Measurements from ENCODE around the gene TOR1A. TPM values are rescaled to one million over a fixed set of nuclear protein-coding genes. Genes with fewer than 3 reads are reported as not detected.
"Not testable (repeated sequence)": the region's sequence is repeated elsewhere in the genome, so short reads cannot be mapped to it uniquely, and the experiment has no call there.

Gene TOR1A
- total RNA-seq, 1 donor from 2014 or later = 35.5 TPM

GRCh38 chr9:129776566-129776937 is 47.4 kb downstream of the TOR1A start:
- ATAC-seq (no peak), DNase-seq (no peak)
- Histone ChIP-seq H3K27ac (peak overlapping the region; percentile 55), H3K36me3 (no peaks in the 10 kb centered on the region), H3K4me1 (peaks cover 18% of the 10 kb centered on the region), H3K27me3 (no peaks in the 10 kb centered on the region), H3K4me3 (no peak overlapping the region), H3K9me3 (no peaks in the 10 kb centered on the region)
- intact Hi-C loops (cut with DNase I) = no loop called here
- no peak for TF ChIP-seq CTCF (IDR thresholded peaks at IDR 0.05)

GRCh38 chr9:129776096-129776495 is 47.8 kb downstream of the TOR1A start:
- H3K36me3 ChIP-seq; DNase-seq; H3K27me3 ChIP-seq; ATAC-seq; H3K9me3 ChIP-seq; intact Hi-C loops (cut with DNase I); H3K4me3 ChIP-seq; H3K27ac ChIP-seq: not testable (repeated sequence)
- peaks cover 18% of the 10 kb centered on the region for H3K4me1 ChIP-seq

DNA sequence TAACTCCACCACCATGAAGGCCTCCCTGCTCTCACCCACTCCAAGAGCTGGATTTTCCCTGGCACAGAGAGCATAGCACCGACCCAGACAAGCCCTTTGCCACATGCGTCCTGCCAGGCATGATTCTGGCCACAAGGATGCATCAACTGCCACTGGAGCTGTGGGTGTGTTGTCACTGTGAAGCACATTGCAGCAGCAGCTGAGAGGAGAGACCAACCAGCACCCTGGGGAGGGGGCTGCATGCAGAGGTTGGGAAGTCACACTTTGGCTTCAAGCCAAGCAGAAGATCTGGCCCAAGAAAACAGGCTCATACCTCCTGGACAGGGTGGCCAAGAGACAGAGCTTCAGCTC is 48.5 kb downstream of the TOR1A start:
- no peak overlapping the region for H3K27ac ChIP-seq
- intact Hi-C loops (cut with DNase I) = no loop called here

DNA sequence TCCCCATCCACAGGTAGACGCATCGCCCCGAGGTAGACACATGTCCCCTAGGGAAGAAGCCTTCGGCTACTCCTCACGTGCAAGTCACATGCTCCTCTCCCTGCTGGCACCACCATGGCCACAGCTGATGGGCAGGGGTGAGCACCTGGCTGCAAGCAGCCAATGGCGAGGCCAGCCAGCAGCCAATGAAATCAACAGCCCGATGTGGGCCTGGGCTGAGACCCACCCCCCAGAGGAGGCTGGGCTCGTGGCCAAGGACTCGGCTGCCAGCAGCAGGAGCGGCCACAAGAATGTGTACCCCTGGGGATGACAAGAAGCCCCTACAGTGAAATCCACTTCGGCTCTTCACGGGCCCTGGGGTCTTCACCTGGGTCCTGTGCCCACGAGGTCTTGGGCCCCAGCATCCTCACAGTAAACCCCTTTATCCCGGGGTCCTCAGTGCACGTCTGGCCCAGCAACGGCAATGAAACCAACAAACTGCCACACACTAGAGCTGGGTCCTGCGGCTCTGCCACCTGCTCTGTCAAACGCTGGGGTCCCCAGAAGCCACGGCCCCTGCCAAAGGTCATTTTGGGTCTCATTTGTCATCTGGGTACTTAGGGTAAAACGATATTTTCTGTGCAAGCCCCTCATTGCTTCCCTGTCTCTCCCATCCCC is 49.0 kb downstream of the TOR1A start:
- TF ChIP-seq CTCF (IDR thresholded peaks at IDR 0.05) = no peak
- H3K36me3 ChIP-seq = no peaks in the 10 kb centered on the region
- intact Hi-C loops (cut with DNase I) = no loop called here
- DNase-seq = no peak
- H3K27me3 ChIP-seq = no peaks in the 10 kb centered on the region
- no peaks in the 10 kb centered on the region for H3K9me3 ChIP-seq
- no peak for ATAC-seq
- peaks cover 18% of the 10 kb centered on the region for H3K4me1 ChIP-seq
- H3K4me3 ChIP-seq = no peak overlapping the region
- no peak overlapping the region for H3K27ac ChIP-seq

More for the DNA sequence above, 48.5 kb downstream of the TOR1A start:
- H3K4me3 ChIP-seq = no peak overlapping the region
- H3K9me3 ChIP-seq = no peaks in the 10 kb centered on the region
- ATAC-seq (no peak), DNase-seq (no peak)
- peaks cover 18% of the 10 kb centered on the region for H3K4me1 ChIP-seq
- no peaks in the 10 kb centered on the region for H3K27me3 ChIP-seq
- H3K36me3 ChIP-seq = no peaks in the 10 kb centered on the region
- TF ChIP-seq CTCF (IDR thresholded peaks at IDR 0.05) = no peak

- H3K9me3 ChIP-seq = no peaks in the 10 kb centered on the region
- intact Hi-C loops (cut with DNase I) = no loop called here
- DNase-seq (peak; percentile 81), ATAC-seq (peak; percentile 84)
- H3K27ac ChIP-seq = no peak overlapping the region
- H3K4me1 ChIP-seq = peaks cover 18% of the 10 kb centered on the region
- H3K36me3 ChIP-seq = no peaks in the 10 kb centered on the region
- H3K4me3 ChIP-seq = no peak overlapping the region
- TF ChIP-seq CTCF (IDR thresholded peaks at IDR 0.05) = no peak
- no peaks in the 10 kb centered on the region for H3K27me3 ChIP-seq
These were observed 50.5 kb downstream of the TOR1A start for GRCh38 chr9:129773262-129774048.

DNA sequence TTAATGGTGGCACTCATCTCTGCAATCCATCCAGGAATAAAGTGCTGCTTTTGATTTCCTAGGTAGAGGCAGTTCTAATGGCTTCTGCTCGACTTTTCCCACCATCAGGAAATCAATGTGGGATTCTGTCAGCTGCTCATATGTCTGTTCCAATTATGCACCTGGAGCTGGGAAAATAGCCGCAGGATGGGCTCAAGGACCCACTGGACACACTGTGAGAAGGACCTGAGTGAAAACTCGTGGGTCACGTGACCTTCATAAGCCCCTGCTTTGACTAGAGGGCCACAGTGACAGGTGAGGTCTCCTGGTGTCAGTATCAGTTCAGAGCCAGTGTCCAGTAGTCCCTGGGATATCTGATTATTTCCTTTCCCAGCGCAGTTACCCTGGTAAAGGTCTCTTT is 53.2 kb downstream of the TOR1A start:
- DNase-seq (no peak), ATAC-seq (no peak)
- no peak overlapping the region for H3K4me3 ChIP-seq
- H3K27ac ChIP-seq = no peak overlapping the region
- no peaks in the 10 kb centered on the region for H3K4me1 ChIP-seq
- no peaks in the 10 kb centered on the region for H3K9me3 ChIP-seq
- H3K27me3 ChIP-seq = no peaks in the 10 kb centered on the region
- intact Hi-C loops (cut with DNase I) = no loop called here
- no peak for TF ChIP-seq CTCF (IDR thresholded peaks at IDR 0.05)
- no peaks in the 10 kb centered on the region for H3K36me3 ChIP-seq

All from upper lobe of right lung (tissue), 1 donor.